ENCODE data around the gene HNRNPUL2. TPM values are rescaled to one million over a fixed set of nuclear protein-coding genes. Genes with fewer than 3 reads are reported as not detected.

Gene HNRNPUL2
- total RNA-seq, 2 donors from 2014 or later = 48.1 to 49.8 TPM

DNA sequence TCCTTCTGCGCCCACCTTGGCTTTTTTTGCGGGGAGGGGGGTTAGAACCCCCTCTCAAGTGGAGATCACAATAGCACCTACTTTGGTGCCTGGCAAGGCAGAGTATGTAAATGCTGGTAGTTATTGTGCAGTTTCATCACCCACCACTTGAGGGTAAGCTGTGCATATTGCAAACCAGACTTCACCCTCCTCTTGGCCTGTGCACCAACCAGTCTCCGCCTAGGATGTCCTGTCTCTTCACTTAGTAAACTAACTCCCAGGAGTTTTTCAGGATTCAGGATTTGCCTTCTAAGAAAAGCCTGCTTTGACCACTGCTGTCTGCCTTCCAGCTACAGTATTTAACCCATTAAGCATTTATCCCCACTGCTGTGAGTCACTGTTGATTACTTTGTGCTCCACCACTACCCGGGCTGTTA lies 46.4 kb downstream of the HNRNPUL2 start:
- no peak overlapping the region for H3K9ac ChIP-seq (ENCODE audit: extremely low read depth, low read length, poor library complexity, severe bottlenecking)
- TF ChIP-seq, protein P1, sequence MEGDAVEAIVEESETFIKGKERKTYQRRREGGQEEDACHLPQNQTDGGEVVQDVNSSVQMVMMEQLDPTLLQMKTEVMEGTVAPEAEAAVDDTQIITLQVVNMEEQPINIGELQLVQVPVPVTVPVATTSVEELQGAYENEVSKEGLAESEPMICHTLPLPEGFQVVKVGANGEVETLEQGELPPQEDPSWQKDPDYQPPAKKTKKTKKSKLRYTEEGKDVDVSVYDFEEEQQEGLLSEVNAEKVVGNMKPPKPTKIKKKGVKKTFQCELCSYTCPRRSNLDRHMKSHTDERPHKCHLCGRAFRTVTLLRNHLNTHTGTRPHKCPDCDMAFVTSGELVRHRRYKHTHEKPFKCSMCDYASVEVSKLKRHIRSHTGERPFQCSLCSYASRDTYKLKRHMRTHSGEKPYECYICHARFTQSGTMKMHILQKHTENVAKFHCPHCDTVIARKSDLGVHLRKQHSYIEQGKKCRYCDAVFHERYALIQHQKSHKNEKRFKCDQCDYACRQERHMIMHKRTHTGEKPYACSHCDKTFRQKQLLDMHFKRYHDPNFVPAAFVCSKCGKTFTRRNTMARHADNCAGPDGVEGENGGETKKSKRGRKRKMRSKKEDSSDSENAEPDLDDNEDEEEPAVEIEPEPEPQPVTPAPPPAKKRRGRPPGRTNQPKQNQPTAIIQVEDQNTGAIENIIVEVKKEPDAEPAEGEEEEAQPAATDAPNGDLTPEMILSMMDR (conservative IDR thresholded peaks at IDR 0.05) = peak; percentile 58
- H3K4me3 ChIP-seq (ENCODE audit: low read length) = no peak overlapping the region
- peaks cover 7% of the 10 kb centered on the region for H3K4me1 ChIP-seq (ENCODE audit: control insufficient read depth, insufficient read depth, low read length)
- H3K27ac ChIP-seq (ENCODE audit: low read depth, low read length) = no peak overlapping the region
- peaks cover 18% of the 10 kb centered on the region for H3K36me3 ChIP-seq (ENCODE audit: control insufficient read depth, insufficient read depth, low read length)
- H3K4me3 Mint-ChIP-seq = no peak overlapping the region
- H3K36me3 Mint-ChIP-seq (ENCODE audit: low read depth) = peaks cover 22% of the 10 kb centered on the region
- 84 to 87% methylated on average over 3 to 4 of the region's 4 CpGs for WGBS, 2 experiments (ENCODE audit: insufficient coverage in 1 of 2, insufficient read length in 1 of 2)
- H3K9me3 Mint-ChIP-seq = no peaks in the 10 kb centered on the region
- H3K27ac Mint-ChIP-seq = peak overlapping the region; percentile 53
- no peaks in the 10 kb centered on the region for H3K9me3 ChIP-seq (ENCODE audit: control insufficient read depth, low read length)
- H3K27me3 ChIP-seq (ENCODE audit: control insufficient read depth, insufficient read depth, low read length, poor library complexity, severe bottlenecking) = no peaks in the 10 kb centered on the region
- peaks cover 16% of the 10 kb centered on the region for H3K4me1 Mint-ChIP-seq
- H3K27me3 Mint-ChIP-seq (ENCODE audit: insufficient read depth) = no peaks in the 10 kb centered on the region
- peak; percentile 58 for DNase-seq

DNA sequence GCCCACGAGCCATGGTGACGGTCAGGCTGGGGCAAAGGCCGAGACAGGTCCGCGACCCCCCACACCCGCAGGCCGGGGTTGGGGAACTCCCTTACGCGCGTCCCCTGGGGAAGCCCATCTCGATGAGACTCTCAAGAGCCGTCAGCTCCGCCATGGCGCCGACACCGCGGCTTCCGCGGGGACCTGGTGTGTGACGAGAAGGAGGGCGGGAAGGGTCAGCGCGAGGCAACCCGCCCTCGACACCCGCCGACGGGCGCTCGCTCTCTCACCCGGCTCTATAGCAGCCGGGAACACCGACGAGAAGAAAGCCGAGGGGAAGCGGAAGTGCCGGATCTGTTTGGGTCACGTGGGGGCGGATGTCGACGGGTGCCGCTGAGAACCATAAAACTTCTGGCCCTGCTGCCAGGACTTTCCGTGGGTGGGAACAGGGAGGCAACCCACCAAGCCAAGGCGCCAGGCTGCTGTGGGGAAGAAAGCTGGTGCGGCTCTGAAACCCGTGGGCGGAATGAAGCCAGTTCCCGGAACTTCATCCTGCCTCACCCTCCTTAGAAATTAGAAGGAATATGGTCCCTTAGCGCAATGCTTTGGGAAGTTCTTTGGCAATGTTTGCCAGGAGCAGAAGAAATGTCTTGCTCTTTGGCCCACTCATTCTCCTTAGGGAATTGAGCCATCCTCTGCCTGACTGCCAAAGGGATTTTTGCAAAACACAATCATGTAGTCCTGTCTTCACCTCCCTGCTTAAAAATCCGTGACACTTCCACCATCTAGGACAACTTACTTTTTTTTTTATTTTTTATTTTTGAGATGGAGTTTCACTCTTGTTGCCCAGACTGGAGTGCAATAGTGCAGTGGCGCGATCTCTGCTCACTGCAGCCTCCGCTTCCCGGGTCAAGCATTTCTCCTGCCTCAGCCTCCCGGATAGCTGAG lies 48.2 kb downstream of the HNRNPUL2 start, which contains the start of gene UBXN1:
TSS of gene UBXN1 (minus strand) at position 304 of the 927 bp plus-strand sequence. CDS start at position 154, 150 bp downstream.
- Histone ChIP-seq H3K4me3 (ENCODE audit: low read length) (peak within 1 kb of the TSS; percentile 94), H3K9me3 (ENCODE audit: control insufficient read depth, low read length) (no peaks in the 10 kb centered on the region), H3K9ac (ENCODE audit: extremely low read depth, low read length, poor library complexity, severe bottlenecking) (peak within 1 kb of the TSS; percentile 82), H3K27ac (ENCODE audit: low read depth, low read length) (peak within 1 kb of the TSS; percentile 71), H3K4me1 (ENCODE audit: control insufficient read depth, insufficient read depth, low read length) (peaks cover 7% of the 10 kb centered on the region), H3K27me3 (ENCODE audit: control insufficient read depth, insufficient read depth, low read length, poor library complexity, severe bottlenecking) (no peaks in the 10 kb centered on the region), H3K36me3 (ENCODE audit: control insufficient read depth, insufficient read depth, low read length) (peaks cover 29% of the 10 kb centered on the region)
- Mint-ChIP-seq H3K36me3 (ENCODE audit: low read depth) (peaks cover 30% of the 10 kb centered on the region), H3K27me3 (ENCODE audit: insufficient read depth) (no peaks in the 10 kb centered on the region), H3K27ac (peak within 1 kb of the TSS; percentile 91), H3K4me1 (peaks cover 16% of the 10 kb centered on the region), H3K4me3 (peak within 1 kb of the TSS; percentile 84), H3K9me3 (no peaks in the 10 kb centered on the region)
- 3 to 10% methylated on average over 28 to 54 of the region's 55 CpGs for WGBS, 2 experiments (ENCODE audit: insufficient coverage in 1 of 2, insufficient read length in 1 of 2)
- TF ChIP-seq, protein P1 (conservative IDR thresholded peaks at IDR 0.05) = no peak
- DNase-seq = peak; percentile 93

DNA sequence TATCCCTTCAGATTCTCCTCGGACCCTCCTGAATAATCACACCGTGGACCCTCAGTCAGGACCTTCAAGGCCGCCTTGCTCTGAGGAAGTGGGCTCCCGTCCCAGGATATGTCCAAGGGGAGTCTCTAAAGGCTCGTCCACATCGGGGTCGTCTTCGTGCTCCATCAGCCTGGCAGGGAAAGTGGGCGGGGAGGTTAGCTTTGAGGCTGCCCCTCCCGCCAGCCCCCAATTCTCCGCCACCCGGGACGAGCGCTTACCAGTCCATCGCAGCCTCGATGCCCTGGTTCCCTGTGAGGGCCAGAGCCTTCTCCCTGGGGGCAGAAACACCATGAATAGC lies 48.9 kb downstream of the HNRNPUL2 start:
- no peaks in the 10 kb centered on the region for H3K9me3 Mint-ChIP-seq
- Histone ChIP-seq H3K9me3 (ENCODE audit: control insufficient read depth, low read length) (no peaks in the 10 kb centered on the region), H3K9ac (ENCODE audit: extremely low read depth, low read length, poor library complexity, severe bottlenecking) (peak overlapping the region; percentile 82), H3K36me3 (ENCODE audit: control insufficient read depth, insufficient read depth, low read length) (peaks cover 34% of the 10 kb centered on the region), H3K4me3 (ENCODE audit: low read length) (peak overlapping the region; percentile 94), H3K27me3 (ENCODE audit: control insufficient read depth, insufficient read depth, low read length, poor library complexity, severe bottlenecking) (no peaks in the 10 kb centered on the region), H3K27ac (ENCODE audit: low read depth, low read length) (peak overlapping the region; percentile 71), H3K4me1 (ENCODE audit: control insufficient read depth, insufficient read depth, low read length) (peaks cover 7% of the 10 kb centered on the region)
- 7 to 14% methylated on average over 10 to 16 of the region's 16 CpGs for WGBS, 2 experiments (ENCODE audit: insufficient coverage in 1 of 2, insufficient read length in 1 of 2)
- TF ChIP-seq, protein P1 (conservative IDR thresholded peaks at IDR 0.05) = no peak
- DNase-seq = no peak
- peaks cover 16% of the 10 kb centered on the region for H3K4me1 Mint-ChIP-seq
- H3K27ac Mint-ChIP-seq = peak overlapping the region; percentile 91
- H3K36me3 Mint-ChIP-seq (ENCODE audit: low read depth) = peaks cover 33% of the 10 kb centered on the region
- H3K4me3 Mint-ChIP-seq = peak overlapping the region; percentile 84
- no peaks in the 10 kb centered on the region for H3K27me3 Mint-ChIP-seq (ENCODE audit: insufficient read depth)
